ENCODE data around the gene PGAM2.
A peak's percentile ranks its signal among the peaks of the same experiment; 100 is the strongest.

PGAM2 gene

DNA sequence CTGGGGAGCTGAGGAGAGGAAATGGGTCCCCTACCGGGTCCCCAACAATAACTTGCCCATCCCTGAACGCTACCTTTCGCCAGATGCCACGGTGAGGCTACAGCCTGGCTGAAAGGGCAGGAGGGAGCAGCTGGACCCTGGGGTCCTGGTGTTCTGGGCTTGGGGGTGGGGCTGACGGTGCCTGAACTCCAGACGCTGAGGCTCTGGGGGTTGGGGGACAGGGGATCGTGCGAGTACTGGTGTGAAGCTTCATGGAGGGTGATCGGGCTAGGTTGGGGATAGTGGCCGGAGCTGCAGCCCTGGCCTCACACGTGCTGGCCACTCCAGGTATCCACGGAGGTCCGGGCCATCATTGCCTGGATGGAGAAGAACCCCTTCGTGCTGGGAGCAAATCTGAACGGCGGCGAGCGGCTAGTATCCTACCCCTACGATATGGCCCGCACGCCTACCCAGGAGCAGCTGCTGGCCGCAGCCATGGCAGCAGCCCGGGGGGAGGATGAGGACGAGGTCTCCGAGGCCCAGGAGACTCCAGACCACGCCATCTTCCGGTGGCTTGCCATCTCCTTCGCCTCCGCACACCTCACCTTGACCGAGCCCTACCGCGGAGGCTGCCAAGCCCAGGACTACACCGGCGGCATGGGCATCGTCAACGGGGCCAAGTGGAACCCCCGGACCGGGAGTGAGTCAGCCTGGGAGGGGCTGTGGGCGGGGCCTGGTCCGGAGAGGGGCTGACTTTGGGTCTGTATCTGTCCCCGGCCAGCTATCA is 47.0 kb upstream of the PGAM2 start (continued):
- TF ChIP-seq GLIS1 (tag by site-specific recombination; IDR thresholded peaks at IDR 0.05) (peak; percentile 76), SP3 (tag by site-specific recombination; IDR thresholded peaks at IDR 0.05) (0 out of 2 replicates have a peak, but pooled peaks have one; percentile 29), ZNF521 (tag by site-specific recombination; IDR thresholded peaks at IDR 0.05) (no peak), ZNF544 (tag by site-specific recombination; IDR thresholded peaks at IDR 0.05) (no peak), ZNF157 (tag by site-specific recombination; IDR thresholded peaks at IDR 0.05) (no peak), ZNF777 (tag by site-specific recombination; IDR thresholded peaks at IDR 0.05; ENCODE audit: borderline replicate concordance) (no peak), GLI2 (tag by site-specific recombination; IDR thresholded peaks at IDR 0.05; ENCODE audit: borderline replicate concordance, low read depth) (no peak), ZBTB21 (tag by site-specific recombination; IDR thresholded peaks at IDR 0.05) (no peak), ZNF223 (tag by site-specific recombination; IDR thresholded peaks at IDR 0.05) (no peak), PRDM1 (tag by site-specific recombination; IDR thresholded peaks at IDR 0.05) (no peak), ZBTB7A (tag by site-specific recombination; IDR thresholded peaks at IDR 0.05; ENCODE audit: low read depth) (no peak), ZNF76 (tag by site-specific recombination; IDR thresholded peaks at IDR 0.05; ENCODE audit: borderline replicate concordance, low read depth) (no peak), ZNF335 (tag by site-specific recombination; conservative IDR thresholded peaks at IDR 0.05) (no peak), EGR2 (tag by site-specific recombination; IDR thresholded peaks at IDR 0.05; ENCODE audit: low read depth) (no peak), ZFP41 (tag by site-specific recombination; IDR thresholded peaks at IDR 0.05; ENCODE audit: borderline replicate concordance) (no peak), ZNF366 (tag by site-specific recombination; conservative IDR thresholded peaks at IDR 0.05) (no peak)
- TF ChIP-seq, protein P1, sequence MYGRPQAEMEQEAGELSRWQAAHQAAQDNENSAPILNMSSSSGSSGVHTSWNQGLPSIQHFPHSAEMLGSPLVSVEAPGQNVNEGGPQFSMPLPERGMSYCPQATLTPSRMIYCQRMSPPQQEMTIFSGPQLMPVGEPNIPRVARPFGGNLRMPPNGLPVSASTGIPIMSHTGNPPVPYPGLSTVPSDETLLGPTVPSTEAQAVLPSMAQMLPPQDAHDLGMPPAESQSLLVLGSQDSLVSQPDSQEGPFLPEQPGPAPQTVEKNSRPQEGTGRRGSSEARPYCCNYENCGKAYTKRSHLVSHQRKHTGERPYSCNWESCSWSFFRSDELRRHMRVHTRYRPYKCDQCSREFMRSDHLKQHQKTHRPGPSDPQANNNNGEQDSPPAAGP (tag by site-specific recombination; IDR thresholded peaks at IDR 0.05), result 0 out of 2 replicates have a peak, but pooled peaks have one; percentile 12
- TF ChIP-seq, protein P2, sequence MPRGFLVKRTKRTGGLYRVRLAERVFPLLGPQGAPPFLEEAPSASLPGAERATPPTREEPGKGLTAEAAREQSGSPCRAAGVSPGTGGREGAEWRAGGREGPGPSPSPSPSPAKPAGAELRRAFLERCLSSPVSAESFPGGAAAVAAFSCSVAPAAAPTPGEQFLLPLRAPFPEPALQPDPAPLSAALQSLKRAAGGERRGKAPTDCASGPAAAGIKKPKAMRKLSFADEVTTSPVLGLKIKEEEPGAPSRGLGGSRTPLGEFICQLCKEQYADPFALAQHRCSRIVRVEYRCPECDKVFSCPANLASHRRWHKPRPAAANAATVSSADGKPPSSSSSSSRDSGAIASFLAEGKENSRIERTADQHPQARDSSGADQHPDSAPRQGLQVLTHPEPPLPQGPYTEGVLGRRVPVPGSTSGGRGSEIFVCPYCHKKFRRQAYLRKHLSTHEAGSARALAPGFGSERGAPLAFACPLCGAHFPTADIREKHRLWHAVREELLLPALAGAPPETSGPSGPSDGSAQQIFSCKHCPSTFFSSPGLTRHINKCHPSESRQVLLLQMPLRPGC (tag by site-specific recombination; IDR thresholded peaks at IDR 0.05), result no peak
- TF ChIP-seq, protein P3, sequence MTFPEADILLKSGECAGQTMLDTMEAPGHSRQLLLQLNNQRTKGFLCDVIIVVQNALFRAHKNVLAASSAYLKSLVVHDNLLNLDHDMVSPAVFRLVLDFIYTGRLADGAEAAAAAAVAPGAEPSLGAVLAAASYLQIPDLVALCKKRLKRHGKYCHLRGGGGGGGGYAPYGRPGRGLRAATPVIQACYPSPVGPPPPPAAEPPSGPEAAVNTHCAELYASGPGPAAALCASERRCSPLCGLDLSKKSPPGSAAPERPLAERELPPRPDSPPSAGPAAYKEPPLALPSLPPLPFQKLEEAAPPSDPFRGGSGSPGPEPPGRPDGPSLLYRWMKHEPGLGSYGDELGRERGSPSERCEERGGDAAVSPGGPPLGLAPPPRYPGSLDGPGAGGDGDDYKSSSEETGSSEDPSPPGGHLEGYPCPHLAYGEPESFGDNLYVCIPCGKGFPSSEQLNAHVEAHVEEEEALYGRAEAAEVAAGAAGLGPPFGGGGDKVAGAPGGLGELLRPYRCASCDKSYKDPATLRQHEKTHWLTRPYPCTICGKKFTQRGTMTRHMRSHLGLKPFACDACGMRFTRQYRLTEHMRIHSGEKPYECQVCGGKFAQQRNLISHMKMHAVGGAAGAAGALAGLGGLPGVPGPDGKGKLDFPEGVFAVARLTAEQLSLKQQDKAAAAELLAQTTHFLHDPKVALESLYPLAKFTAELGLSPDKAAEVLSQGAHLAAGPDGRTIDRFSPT (tag by site-specific recombination; IDR thresholded peaks at IDR 0.05), result 0 out of 2 replicates have a peak, but pooled peaks have one; percentile 38
- TF ChIP-seq, protein P4, sequence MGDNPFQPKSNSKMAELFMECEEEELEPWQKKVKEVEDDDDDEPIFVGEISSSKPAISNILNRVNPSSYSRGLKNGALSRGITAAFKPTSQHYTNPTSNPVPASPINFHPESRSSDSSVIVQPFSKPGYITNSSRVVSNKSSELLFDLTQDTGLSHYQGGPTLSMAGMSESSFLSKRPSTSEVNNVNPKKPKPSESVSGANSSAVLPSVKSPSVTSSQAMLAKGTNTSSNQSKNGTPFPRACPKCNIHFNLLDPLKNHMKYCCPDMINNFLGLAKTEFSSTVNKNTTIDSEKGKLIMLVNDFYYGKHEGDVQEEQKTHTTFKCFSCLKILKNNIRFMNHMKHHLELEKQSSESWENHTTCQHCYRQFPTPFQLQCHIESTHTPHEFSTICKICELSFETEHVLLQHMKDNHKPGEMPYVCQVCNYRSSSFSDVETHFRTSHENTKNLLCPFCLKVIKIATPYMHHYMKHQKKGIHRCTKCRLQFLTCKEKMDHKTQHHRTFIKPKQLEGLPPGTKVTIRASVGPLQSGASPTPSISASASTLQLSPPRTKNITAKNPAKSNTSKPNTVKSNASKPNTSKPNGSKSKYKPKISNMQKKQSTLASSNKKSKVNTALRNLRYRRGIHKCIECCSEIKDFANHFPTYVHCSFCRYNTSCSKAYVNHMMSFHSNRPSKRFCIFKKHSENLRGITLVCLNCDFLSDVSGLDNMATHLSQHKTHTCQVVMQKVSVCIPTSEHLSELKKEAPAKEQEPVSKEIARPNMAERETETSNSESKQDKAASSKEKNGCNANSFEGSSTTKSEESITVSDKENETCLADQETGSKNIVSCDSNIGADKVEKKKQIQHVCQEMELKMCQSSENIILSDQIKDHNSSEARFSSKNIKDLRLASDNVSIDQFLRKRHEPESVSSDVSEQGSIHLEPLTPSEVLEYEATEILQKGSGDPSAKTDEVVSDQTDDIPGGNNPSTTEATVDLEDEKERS (tag by site-specific recombination; IDR thresholded peaks at IDR 0.05), result no peak
- TF ChIP-seq, protein P5, sequence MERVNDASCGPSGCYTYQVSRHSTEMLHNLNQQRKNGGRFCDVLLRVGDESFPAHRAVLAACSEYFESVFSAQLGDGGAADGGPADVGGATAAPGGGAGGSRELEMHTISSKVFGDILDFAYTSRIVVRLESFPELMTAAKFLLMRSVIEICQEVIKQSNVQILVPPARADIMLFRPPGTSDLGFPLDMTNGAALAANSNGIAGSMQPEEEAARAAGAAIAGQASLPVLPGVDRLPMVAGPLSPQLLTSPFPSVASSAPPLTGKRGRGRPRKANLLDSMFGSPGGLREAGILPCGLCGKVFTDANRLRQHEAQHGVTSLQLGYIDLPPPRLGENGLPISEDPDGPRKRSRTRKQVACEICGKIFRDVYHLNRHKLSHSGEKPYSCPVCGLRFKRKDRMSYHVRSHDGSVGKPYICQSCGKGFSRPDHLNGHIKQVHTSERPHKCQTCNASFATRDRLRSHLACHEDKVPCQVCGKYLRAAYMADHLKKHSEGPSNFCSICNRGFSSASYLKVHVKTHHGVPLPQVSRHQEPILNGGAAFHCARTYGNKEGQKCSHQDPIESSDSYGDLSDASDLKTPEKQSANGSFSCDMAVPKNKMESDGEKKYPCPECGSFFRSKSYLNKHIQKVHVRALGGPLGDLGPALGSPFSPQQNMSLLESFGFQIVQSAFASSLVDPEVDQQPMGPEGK (tag by site-specific recombination; IDR thresholded peaks at IDR 0.05), result peak; percentile 23; the same call in 1 of the 2 replicates
- TF ChIP-seq, protein P6, sequence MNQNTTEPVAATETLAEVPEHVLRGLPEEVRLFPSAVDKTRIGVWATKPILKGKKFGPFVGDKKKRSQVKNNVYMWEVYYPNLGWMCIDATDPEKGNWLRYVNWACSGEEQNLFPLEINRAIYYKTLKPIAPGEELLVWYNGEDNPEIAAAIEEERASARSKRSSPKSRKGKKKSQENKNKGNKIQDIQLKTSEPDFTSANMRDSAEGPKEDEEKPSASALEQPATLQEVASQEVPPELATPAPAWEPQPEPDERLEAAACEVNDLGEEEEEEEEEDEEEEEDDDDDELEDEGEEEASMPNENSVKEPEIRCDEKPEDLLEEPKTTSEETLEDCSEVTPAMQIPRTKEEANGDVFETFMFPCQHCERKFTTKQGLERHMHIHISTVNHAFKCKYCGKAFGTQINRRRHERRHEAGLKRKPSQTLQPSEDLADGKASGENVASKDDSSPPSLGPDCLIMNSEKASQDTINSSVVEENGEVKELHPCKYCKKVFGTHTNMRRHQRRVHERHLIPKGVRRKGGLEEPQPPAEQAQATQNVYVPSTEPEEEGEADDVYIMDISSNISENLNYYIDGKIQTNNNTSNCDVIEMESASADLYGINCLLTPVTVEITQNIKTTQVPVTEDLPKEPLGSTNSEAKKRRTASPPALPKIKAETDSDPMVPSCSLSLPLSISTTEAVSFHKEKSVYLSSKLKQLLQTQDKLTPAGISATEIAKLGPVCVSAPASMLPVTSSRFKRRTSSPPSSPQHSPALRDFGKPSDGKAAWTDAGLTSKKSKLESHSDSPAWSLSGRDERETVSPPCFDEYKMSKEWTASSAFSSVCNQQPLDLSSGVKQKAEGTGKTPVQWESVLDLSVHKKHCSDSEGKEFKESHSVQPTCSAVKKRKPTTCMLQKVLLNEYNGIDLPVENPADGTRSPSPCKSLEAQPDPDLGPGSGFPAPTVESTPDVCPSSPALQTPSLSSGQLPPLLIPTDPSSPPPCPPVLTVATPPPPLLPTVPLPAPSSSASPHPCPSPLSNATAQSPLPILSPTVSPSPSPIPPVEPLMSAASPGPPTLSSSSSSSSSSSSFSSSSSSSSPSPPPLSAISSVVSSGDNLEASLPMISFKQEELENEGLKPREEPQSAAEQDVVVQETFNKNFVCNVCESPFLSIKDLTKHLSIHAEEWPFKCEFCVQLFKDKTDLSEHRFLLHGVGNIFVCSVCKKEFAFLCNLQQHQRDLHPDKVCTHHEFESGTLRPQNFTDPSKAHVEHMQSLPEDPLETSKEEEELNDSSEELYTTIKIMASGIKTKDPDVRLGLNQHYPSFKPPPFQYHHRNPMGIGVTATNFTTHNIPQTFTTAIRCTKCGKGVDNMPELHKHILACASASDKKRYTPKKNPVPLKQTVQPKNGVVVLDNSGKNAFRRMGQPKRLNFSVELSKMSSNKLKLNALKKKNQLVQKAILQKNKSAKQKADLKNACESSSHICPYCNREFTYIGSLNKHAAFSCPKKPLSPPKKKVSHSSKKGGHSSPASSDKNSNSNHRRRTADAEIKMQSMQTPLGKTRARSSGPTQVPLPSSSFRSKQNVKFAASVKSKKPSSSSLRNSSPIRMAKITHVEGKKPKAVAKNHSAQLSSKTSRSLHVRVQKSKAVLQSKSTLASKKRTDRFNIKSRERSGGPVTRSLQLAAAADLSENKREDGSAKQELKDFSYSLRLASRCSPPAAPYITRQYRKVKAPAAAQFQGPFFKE (tag by site-specific recombination; IDR thresholded peaks at IDR 0.05; ENCODE audit: borderline replicate concordance), result no peak
